Astrocyte of the cerebellum (primary cell): Measurements from ENCODE around the gene SNRPA1.

ENCODE experiments used
- DNase-seq: peaks from one replicate; pipeline ENCODE4 v3.0.0-alpha.2; 2011; ENCODE audit warnings: low read depth
- H3K4me3 ChIP-seq: 2 replicates; pipeline ENCODE4 v1.5.1; 2011; ENCODE audit warnings: mild to moderate bottlenecking, low read depth, low read length, moderate library complexity
- in situ Hi-C: cut with HindIII; loops from 2 replicates; pipeline ENCODE4 v1.10.0; 2017; ENCODE audit warnings: low sequenced_read_pairs
- TF ChIP-seq, protein P1 (sequence below): IDR thresholded peaks from 2 replicates; pipeline ENCODE4 v1.5.1; 2012; ENCODE audit warnings: low read length, low read depth, moderate library complexity, mild to moderate bottlenecking; ENCODE audit errors: missing control alignments

Gene SNRPA1

DNA sequence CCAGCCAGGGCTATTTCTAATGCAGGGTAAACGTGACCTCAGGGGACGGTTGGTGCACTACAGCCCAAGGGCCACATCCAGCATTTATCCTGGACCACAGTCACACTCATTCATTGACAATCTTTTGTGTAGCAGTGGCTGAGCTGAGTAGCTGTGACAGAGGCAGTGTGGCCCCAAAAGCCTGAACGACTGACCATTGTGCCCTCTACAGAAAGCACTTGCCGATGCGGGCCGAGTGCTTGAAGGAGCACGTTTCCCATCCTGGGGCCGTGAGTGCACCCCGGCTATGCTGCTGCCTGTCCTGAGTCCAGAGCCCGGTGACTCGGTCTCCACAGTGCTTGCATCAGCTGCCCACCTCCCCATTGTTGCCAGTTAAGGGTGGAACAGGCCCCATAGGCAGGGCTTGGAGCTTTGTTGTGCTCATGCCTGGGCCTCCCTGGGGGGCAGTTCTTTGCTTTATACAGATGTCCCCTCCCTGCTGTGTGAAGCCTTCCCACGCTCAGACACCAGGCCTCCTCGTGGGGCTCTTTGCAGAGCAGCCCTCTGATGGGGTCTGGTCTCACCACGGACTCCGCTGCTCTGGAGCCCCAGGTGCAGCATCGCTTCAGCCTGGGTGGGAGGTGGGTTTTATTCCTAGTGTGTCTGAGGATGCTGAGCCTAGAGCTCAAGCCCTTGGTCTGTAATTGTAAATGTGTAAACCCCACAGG lies 13.0 kb upstream of the SNRPA1 start:
- DNase-seq, result no peak
- TF ChIP-seq, protein P1, sequence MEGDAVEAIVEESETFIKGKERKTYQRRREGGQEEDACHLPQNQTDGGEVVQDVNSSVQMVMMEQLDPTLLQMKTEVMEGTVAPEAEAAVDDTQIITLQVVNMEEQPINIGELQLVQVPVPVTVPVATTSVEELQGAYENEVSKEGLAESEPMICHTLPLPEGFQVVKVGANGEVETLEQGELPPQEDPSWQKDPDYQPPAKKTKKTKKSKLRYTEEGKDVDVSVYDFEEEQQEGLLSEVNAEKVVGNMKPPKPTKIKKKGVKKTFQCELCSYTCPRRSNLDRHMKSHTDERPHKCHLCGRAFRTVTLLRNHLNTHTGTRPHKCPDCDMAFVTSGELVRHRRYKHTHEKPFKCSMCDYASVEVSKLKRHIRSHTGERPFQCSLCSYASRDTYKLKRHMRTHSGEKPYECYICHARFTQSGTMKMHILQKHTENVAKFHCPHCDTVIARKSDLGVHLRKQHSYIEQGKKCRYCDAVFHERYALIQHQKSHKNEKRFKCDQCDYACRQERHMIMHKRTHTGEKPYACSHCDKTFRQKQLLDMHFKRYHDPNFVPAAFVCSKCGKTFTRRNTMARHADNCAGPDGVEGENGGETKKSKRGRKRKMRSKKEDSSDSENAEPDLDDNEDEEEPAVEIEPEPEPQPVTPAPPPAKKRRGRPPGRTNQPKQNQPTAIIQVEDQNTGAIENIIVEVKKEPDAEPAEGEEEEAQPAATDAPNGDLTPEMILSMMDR, result no peak
- in situ Hi-C loops, result no loop called here
- H3K4me3 ChIP-seq, result no peak overlapping the region

GRCh38 chr15:101307048-101307896 lies 12.2 kb upstream of the SNRPA1 start:
- no peak for DNase-seq
- no peak overlapping the region for H3K4me3 ChIP-seq
- TF ChIP-seq, protein P1, result no peak
- in situ Hi-C loops, result no loop called here

DNA sequence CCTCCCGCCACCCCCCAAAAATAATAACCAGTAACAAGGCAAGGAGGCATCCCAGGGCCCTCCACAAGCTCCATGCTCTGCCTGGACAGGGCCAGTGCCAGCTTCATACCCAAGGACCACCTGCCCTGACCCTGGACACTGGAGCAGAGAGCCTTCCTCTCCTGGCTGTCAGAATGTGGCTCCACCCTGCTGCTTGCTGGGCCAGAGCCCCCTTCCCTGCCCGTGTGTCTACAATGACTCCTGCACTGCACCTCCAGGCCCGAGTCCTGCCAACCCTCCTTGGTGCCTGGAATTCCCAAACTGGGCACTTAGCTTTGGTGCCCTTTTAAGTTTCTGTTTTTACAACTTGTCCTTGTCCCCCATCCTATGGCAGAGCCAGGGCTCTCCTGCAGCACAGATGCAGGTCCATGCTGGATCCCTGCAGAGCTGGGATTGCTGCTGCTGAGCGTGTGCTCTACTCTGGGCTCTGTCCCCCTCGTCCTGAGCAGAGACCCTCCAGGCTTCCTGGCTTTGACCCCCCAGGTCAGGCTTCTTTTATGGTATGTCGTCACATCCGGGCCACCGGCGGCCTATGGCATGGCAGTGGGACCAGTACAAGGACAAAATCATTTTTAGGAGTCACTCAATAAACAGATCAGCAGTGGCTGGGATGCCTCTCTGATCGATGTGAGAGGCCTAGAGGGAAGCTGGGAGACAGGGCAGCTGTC lies 11.4 kb upstream of the SNRPA1 start:
- TF ChIP-seq, protein P1, result no peak
- in situ Hi-C loops, result no loop called here
- no peak for DNase-seq
- no peak overlapping the region for H3K4me3 ChIP-seq

DNA sequence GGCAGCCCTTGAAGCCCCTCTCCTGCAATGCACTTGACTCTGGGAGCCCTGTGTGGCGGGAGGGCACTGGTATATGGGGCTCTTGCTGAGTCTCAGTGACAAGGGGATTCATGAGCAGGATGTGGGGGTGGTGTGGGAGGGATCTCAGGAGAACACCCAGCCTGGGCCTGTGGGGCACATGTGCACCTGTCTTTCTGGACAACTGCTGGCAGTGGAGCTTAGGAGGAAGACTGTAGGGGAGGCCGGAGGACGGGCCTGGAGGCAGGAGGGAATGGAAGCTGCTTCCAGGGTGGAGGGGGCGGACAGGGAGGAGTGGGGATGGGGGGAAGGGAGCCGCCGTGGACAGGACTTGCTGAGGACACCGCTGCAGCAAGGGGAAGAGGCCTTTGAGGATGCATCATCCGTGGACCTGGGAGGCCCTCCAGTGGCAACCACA lies 10.8 kb upstream of the SNRPA1 start:
- no peak for DNase-seq
- TF ChIP-seq, protein P1, result no peak
- in situ Hi-C loops, result no loop called here
- H3K4me3 ChIP-seq, result no peak overlapping the region

GRCh38 chr15:101303408-101303807 lies 8.4 kb upstream of the SNRPA1 start:
- in situ Hi-C loops, result no loop called here
- DNase-seq, result no peak
- no peak overlapping the region for H3K4me3 ChIP-seq
- TF ChIP-seq, protein P1, result no peak

DNA sequence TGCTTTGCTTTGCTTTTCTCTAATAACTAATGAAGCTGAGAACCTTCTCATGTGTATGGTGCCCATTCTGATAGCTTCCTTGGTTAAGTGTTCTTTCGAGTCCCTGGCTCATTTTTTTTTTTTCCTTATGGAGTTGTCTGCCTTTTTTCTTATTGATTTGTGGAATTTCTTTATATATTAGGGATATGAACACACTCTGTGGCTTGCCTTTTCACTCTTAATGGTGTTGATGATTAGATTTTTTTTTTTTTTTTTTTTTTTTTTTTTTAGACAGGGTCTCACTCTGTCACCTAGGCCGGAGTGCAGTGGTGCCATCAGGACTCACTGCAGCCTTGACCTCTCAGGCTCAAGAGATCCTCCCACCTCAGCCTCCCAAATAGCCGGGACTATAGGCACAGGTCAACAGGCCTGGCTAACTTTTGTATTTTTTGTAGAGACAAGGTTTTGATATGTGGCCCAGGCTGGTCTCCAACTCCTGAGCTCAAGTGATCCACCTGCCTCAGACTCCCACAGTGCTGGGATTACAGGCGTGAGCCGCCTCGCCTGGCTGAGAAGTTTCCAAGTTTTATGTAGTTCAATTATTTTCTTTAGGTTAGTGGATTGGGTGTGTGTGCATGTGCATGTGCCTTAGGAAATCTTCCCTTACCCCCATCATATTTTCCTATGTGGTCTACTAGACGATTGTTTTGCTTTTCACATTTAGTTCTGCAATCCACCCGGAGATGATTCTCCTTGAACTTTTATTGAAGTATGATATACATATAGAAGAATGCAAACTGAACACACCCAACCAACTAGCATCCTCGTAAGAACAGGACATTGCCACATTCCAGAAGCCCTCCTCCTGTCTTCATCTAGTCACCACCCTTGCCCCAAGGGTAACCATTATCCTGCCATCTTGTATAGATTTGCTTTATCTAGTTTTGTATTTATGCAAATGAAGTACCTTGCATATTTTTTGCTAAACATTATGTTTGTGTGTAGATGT lies 1.7 kb upstream of the SNRPA1 start:
- no peak for DNase-seq
- in situ Hi-C loops, result loop anchor here (5.0 to 10.0 kb wide), 3 partner anchors 328 to 428 kb away; partner anchors contain the start of genes TARS3 and TM2D3
- TF ChIP-seq, protein P1, result no peak
- peak overlapping the region; percentile 99 for H3K4me3 ChIP-seq
